Smooth muscle cell (in vitro differentiated cells): ENCODE data around the gene TTI1. TPM values are rescaled to one million over a fixed set of nuclear protein-coding genes. Genes with fewer than 3 reads are reported as not detected.

Experiments used
- DNase-seq: peaks from one replicate; lab custom pipeline; 2025; ENCODE audit not compliant: unreplicated experiment; lab: John Stamatoyannopoulos, UW
- H2AFZ ChIP-seq: fragments of 200-600 bp; sonication (generic); 2 replicates; pipeline ENCODE4 v1.6.0; 2016; ENCODE audit warnings: antibody characterized with exemption, low read depth, mild to moderate bottlenecking
- H3F3A ChIP-seq: fragments of 200-600 bp; sonication (generic); 2 replicates; pipeline ENCODE4 v1.6.0; 2017; ENCODE audit warnings: antibody characterized with exemption, low read depth
- H3K27ac ChIP-seq: fragments of 200-600 bp; sonication (generic); 2 replicates; pipeline ENCODE4 v1.5.1; 2016; ENCODE audit warnings: low read depth, mild to moderate bottlenecking
- H3K27me3 ChIP-seq: fragments of 200-600 bp; sonication (generic); 2 replicates; pipeline ENCODE4 v1.6.1; 2016; ENCODE audit warnings: low read depth, mild to moderate bottlenecking
- H3K36me3 ChIP-seq: fragments of 200-600 bp; sonication (generic); 2 replicates; pipeline ENCODE4 v1.5.1; 2016; ENCODE audit warnings: low read depth
- H3K4me1 ChIP-seq: fragments of 200-600 bp; sonication (generic); 2 replicates; pipeline ENCODE4 v1.5.1; 2016; ENCODE audit warnings: low read depth
- H3K4me2 ChIP-seq: fragments of 200-600 bp; sonication (generic); 2 replicates; pipeline ENCODE4 v1.6.0; 2016; ENCODE audit warnings: mild to moderate bottlenecking
- H3K4me3 ChIP-seq: fragments of 200-600 bp; sonication (generic); 2 replicates; pipeline ENCODE4 v1.5.1; 2016; ENCODE audit warnings: mild to moderate bottlenecking
- H3K79me2 ChIP-seq: fragments of 200-600 bp; sonication (generic); 2 replicates; pipeline ENCODE4 v1.6.0; 2016; ENCODE audit warnings: low read depth, mild to moderate bottlenecking
- H3K9ac ChIP-seq: fragments of 200-600 bp; sonication (generic); 2 replicates; pipeline ENCODE4 v1.6.0; 2016; ENCODE audit warnings: low read depth
- H3K9me3 ChIP-seq: fragments of 200-600 bp; sonication (generic); replicated peaks from 2 replicates; pipeline ENCODE4 v1.5.1; 2016; ENCODE audit warnings: low read depth
- H4K20me1 ChIP-seq: fragments of 200-600 bp; sonication (generic); 2 replicates; pipeline ENCODE4 v1.6.0; 2016; ENCODE audit warnings: low read depth
- WGBS: methylation state at CpG from one replicate; pipeline ENCODE4 v1.1.7; 2016; ENCODE audit warnings: low lambda C conversion rate; 5-methylcytosine and 5-hydroxymethylcytosine counted together
- polyA plus RNA-seq: library from polyadenylated mRNA; unstranded; fragments of >200 nt; fragmentation: Nextera tagmentation; extraction: Ambion mirVana; gene quantifications from 2 replicates; pipeline ENCODE4 v1.2.1, GENCODE V29; 2016
- total RNA-seq: library from RNA; depleted of rRNA; stranded (reverse); fragments of >200 nt; gene quantifications from 2 replicates; pipeline ENCODE4 v1.2.3, GENCODE V29; 2014
- TF ChIP-seq, protein P1 (sequence below): fragments of 200-600 bp; sonication (generic); IDR thresholded peaks from 2 replicates; pipeline ENCODE4 v1.5.1; 2017; ENCODE audit warnings: borderline replicate concordance, mild to moderate bottlenecking, antibody characterized with exemption; ENCODE audit not compliant: insufficient read depth, poor library complexity, severe bottlenecking

Gene TTI1
- total and polyA plus RNA-seq, 2 experiments from 2014 or later = 17.0 to 20.0 TPM

DNA sequence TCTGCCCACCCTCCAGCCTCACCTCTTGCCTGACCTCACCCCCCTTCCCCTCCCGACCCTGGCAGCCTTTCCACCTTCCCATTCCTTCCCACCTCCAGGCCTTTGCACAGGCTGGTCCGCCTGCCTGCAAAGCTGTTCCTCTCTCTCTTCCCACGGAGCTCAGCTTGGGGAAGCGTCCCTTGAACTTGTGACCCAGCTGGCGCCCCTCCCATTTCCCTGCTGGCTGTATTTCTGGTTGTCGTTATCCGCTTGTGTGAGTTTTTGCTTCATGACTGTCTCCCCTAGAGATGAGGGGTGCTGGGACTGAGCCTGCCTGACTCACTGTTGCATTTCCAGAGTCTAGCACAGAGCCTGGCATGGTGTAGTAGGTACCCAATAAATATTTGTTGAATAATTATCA, 97.8 kb downstream of the TTI1 start:
- DNase-seq = no peak
- no peaks in the 10 kb centered on the region for H4K20me1 ChIP-seq
- WGBS = 77% methylated on average over 7 of the region's 7 CpGs
- no peaks in the 10 kb centered on the region for H3K36me3 ChIP-seq
- H3K27me3 ChIP-seq = no peaks in the 10 kb centered on the region
- H3K4me3 ChIP-seq = no peak overlapping the region
- no peak overlapping the region for H3K4me2 ChIP-seq
- no peaks in the 10 kb centered on the region for H3K9me3 ChIP-seq
- no peak overlapping the region for H2AFZ ChIP-seq
- H3K27ac ChIP-seq = no peak overlapping the region
- TF ChIP-seq, protein P1, sequence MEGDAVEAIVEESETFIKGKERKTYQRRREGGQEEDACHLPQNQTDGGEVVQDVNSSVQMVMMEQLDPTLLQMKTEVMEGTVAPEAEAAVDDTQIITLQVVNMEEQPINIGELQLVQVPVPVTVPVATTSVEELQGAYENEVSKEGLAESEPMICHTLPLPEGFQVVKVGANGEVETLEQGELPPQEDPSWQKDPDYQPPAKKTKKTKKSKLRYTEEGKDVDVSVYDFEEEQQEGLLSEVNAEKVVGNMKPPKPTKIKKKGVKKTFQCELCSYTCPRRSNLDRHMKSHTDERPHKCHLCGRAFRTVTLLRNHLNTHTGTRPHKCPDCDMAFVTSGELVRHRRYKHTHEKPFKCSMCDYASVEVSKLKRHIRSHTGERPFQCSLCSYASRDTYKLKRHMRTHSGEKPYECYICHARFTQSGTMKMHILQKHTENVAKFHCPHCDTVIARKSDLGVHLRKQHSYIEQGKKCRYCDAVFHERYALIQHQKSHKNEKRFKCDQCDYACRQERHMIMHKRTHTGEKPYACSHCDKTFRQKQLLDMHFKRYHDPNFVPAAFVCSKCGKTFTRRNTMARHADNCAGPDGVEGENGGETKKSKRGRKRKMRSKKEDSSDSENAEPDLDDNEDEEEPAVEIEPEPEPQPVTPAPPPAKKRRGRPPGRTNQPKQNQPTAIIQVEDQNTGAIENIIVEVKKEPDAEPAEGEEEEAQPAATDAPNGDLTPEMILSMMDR = no peak
- H3K4me1 ChIP-seq = peaks cover 4% of the 10 kb centered on the region
- no peak overlapping the region for H3K9ac ChIP-seq
- H3F3A ChIP-seq = no peaks in the 10 kb centered on the region
- no peaks in the 10 kb centered on the region for H3K79me2 ChIP-seq

DNA sequence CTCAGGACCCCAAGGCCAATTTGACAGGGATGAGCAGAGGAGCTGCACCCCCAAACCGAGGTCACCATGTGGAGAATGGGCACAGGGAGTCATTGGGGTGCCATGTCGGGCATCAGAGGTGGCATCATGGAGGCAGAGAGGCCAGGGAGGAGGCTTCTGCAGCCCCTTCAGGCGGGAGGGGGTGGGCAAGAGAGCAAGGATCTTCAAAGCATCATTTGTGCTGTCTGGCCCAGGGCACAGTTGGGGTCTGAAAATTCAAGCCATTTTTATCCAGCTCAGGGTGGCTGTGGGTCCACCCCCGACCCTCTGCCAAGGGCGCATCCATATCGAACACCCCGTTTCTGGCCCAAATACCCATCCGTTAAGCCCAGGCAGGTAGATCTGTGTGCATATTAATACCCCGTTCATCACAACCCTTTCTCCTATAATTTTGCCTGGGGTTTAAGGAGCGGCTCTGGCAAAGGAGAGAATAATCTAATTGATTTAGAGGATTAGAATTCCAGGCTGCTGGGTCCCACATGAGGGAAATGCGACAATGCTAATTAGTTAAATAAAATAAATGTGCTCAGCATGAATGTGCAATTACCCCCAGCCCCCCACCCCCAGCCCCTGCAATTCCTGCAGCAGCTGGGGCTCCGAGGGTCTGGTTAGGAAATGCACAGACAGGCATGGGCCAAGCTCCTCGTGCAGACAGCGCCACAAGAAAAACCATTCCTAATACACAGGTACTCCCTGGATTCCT, 98.5 kb downstream of the TTI1 start:
- H3K9ac ChIP-seq = no peak overlapping the region
- H3K27me3 ChIP-seq = no peaks in the 10 kb centered on the region
- TF ChIP-seq, protein P1 = no peak
- H3F3A ChIP-seq = no peaks in the 10 kb centered on the region
- H2AFZ ChIP-seq = no peak overlapping the region
- H3K4me2 ChIP-seq = no peak overlapping the region
- H3K9me3 ChIP-seq = no peaks in the 10 kb centered on the region
- H4K20me1 ChIP-seq = no peaks in the 10 kb centered on the region
- peaks cover 4% of the 10 kb centered on the region for H3K4me1 ChIP-seq
- no peaks in the 10 kb centered on the region for H3K79me2 ChIP-seq
- no peak overlapping the region for H3K4me3 ChIP-seq
- DNase-seq = no peak
- H3K36me3 ChIP-seq = no peaks in the 10 kb centered on the region
- no peak overlapping the region for H3K27ac ChIP-seq
- 92% methylated on average over 14 of the region's 14 CpGs for WGBS

DNA sequence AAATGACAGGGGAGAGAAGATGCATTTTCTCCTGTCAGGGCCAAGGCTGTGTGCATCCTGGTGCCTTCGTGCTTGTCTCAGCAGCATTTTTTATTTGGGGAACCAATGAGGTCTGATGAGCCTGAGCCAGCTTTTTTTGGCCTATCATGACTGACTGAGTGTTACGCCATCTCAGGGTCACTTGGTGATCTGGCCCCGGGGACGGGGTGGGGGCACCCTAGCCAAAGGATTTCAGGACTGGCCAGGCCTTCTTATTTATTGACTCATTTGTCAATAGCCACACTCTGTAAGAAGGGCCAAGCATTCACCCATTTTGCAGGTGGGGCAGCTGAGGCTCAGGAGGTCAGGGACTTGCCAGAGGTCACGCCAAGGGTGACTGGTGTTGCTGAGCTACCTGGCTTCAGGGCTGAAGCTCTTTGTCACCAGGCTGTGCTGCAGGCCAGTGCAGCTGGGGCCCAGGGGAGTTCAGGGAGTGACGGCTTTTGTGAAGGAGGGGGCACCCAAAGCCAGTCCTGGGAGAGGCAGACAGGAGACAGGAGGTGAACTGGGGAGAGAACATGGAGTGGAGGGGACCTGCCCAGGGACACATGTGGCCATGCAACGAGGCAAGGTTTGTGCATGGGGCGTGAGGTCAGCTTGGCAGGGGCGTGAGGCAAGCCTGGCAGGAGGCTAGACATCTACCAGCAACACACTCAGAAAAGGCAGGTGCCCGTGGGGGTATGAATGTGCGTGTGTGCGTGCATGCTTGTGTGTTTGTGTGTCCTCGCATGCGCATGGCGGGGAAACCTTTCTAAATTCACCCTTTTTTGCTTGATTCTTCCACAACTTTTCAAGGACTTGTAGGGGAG, 99.2 kb downstream of the TTI1 start:
- Histone ChIP-seq H3K27me3 (no peaks in the 10 kb centered on the region), H4K20me1 (no peaks in the 10 kb centered on the region), H3K4me3 (no peak overlapping the region), H3K27ac (no peak overlapping the region), H3K79me2 (no peaks in the 10 kb centered on the region), H3F3A (no peaks in the 10 kb centered on the region), H3K9ac (no peak overlapping the region), H3K4me2 (no peak overlapping the region), H3K36me3 (no peaks in the 10 kb centered on the region), H3K4me1 (peaks cover 4% of the 10 kb centered on the region), H2AFZ (no peak overlapping the region), H3K9me3 (no peaks in the 10 kb centered on the region)
- WGBS = 95% methylated on average over 15 of the region's 15 CpGs
- DNase-seq = no peak
- TF ChIP-seq, protein P1 = no peak

Other genes with a start within 250 kb of the TTI1 start
- gene VSTM2L, start 130.3 kb downstream of the TTI1 start, total RNA-seq = 1.9 TPM in 1 of 2 replicates, not detected in the other
- 0.44 and 0.56 TPM in 2 replicates for gene VSTM2L, start 130.3 kb downstream of the TTI1 start, polyA plus RNA-seq
- gene RPRD1B, start 290 bp upstream of the TTI1 start, total RNA-seq = 40.2 and 59.1 TPM in 2 replicates
- gene RPRD1B, start 290 bp upstream of the TTI1 start, polyA plus RNA-seq = 13.5 and 19.6 TPM in 2 replicates
- gene TGM2, start 131.8 kb upstream of the TTI1 start, total RNA-seq = 53.6 and 72.0 TPM in 2 replicates
- gene TGM2, start 131.8 kb upstream of the TTI1 start, polyA plus RNA-seq = 41.7 and 85.6 TPM in 2 replicates
- gene KIAA1755, start 227.3 kb upstream of the TTI1 start, total RNA-seq = 0.09 TPM in 1 of 2 replicates, not detected in the other
- 0.17 TPM in 1 of 2 replicates, not detected in the other for gene KIAA1755, start 227.3 kb upstream of the TTI1 start, polyA plus RNA-seq